ENCODE results near the gene PRDM13. TPM values are rescaled to one million over a fixed set of nuclear protein-coding genes. Genes with fewer than 3 reads are reported as not detected.

PRDM13 gene
- polyA plus RNA-seq (not detected in 3 replicates), polyA minus RNA-seq (not detected in 3 replicates)
- polyA plus RNA-seq (2011; ENCODE audit: low read depth): not detected
- not detected in 2 replicates for polyA plus RNA-seq (2011; cell fraction: cytosol; rRNA removed)
- not detected in 2 replicates for polyA plus RNA-seq (2011; cell fraction: nucleus; rRNA removed)
- not detected in 2 replicates for polyA plus RNA-seq (2012; ENCODE audit: low replicate concordance)
- polyA minus RNA-seq (2011; cell fraction: cytosol; rRNA and poly(A)+ RNA removed): not detected
- not detected in 2 replicates for polyA minus RNA-seq (2011; cell fraction: nucleus; rRNA and poly(A)+ RNA removed)

GRCh38 chr6:99606656-99607415 is at the start of gene PRDM13:
Gene PRDM13, plus strand, starts transcription at chr6:99606833. Its CDS starts 202 bp downstream, at chr6:99607035.
- DNase-seq (ENCODE audit: low read depth, low spot score): no peak
- dilution Hi-C loops (cut with MboI; ENCODE audit: extremely low pct_ligation_motif_present, low sequenced_read_pairs): no loop called here
- H3K79me2 ChIP-seq (ENCODE audit: control insufficient read depth, insufficient read depth, low read length): no peaks in the 10 kb centered on the region
- H3K9me3 ChIP-seq (ENCODE audit: control insufficient read depth, low read depth, low read length): no peaks in the 10 kb centered on the region
- no peak within 1 kb of the TSS for H3K4me2 ChIP-seq (ENCODE audit: control insufficient read depth, extremely low read depth, insufficient read depth, low read depth, low read length)
- H3K36me3 ChIP-seq (ENCODE audit: control insufficient read depth in 2 of 2, extremely low read depth in 1 of 2, insufficient read depth in 2 of 2, low read length in 2 of 2): no peaks in the 10 kb centered on the region
- no peaks in the 10 kb centered on the region for H3K9me1 ChIP-seq (ENCODE audit: control insufficient read depth, extremely low read depth, insufficient read depth, low read length)
- no peak for FAIRE-seq
- peaks cover 6% of the 10 kb centered on the region for H3K4me1 ChIP-seq (ENCODE audit: control insufficient read depth, extremely low read depth, insufficient read depth, low read length)
- peaks cover 4% of the 10 kb centered on the region for H4K20me1 ChIP-seq (ENCODE audit: control insufficient read depth, extremely low read depth, insufficient read depth, low read length)
- H3K9ac ChIP-seq (ENCODE audit: control insufficient read depth, extremely low read depth, insufficient read depth, low read length): no peak within 1 kb of the TSS
- no peak within 1 kb of the TSS for H3K4me3 ChIP-seq (ENCODE audit: control insufficient read depth in 2 of 3, extremely low read depth in 1 of 3, insufficient read depth in 2 of 3, low read depth in 1 of 3, low read length in 3 of 3)
- TF ChIP-seq EZH2 (IDR thresholded peaks at IDR 0.05; ENCODE audit: low read length): peak; percentile 96
- TF ChIP-seq, protein P1, sequence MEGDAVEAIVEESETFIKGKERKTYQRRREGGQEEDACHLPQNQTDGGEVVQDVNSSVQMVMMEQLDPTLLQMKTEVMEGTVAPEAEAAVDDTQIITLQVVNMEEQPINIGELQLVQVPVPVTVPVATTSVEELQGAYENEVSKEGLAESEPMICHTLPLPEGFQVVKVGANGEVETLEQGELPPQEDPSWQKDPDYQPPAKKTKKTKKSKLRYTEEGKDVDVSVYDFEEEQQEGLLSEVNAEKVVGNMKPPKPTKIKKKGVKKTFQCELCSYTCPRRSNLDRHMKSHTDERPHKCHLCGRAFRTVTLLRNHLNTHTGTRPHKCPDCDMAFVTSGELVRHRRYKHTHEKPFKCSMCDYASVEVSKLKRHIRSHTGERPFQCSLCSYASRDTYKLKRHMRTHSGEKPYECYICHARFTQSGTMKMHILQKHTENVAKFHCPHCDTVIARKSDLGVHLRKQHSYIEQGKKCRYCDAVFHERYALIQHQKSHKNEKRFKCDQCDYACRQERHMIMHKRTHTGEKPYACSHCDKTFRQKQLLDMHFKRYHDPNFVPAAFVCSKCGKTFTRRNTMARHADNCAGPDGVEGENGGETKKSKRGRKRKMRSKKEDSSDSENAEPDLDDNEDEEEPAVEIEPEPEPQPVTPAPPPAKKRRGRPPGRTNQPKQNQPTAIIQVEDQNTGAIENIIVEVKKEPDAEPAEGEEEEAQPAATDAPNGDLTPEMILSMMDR (optimal IDR thresholded peaks at IDR 0.05 in 1 of 3, IDR thresholded peaks at IDR 0.05 in 1 of 3, conservative IDR thresholded peaks at IDR 0.05 in 1 of 3; ENCODE audit: extremely low read depth in 1 of 3, insufficient read depth in 2 of 3, low read length in 3 of 3): no peak
- peaks cover 99% of the 10 kb centered on the region for H3K27me3 ChIP-seq (ENCODE audit: control insufficient read depth, extremely low read depth, insufficient read depth, low read length)
- no peak within 1 kb of the TSS for H3K27ac ChIP-seq (ENCODE audit: control insufficient read depth, insufficient read depth, low read length)
- no peak within 1 kb of the TSS for H2AFZ ChIP-seq (ENCODE audit: control insufficient read depth, low read length)

- no peak overlapping the region for H3K4me3 ChIP-seq (ENCODE audit: control insufficient read depth in 2 of 3, extremely low read depth in 1 of 3, insufficient read depth in 2 of 3, low read depth in 1 of 3, low read length in 3 of 3)
- no peak overlapping the region for H3K27ac ChIP-seq (ENCODE audit: control insufficient read depth, insufficient read depth, low read length)
- dilution Hi-C loops (cut with MboI; ENCODE audit: extremely low pct_ligation_motif_present, low sequenced_read_pairs): no loop called here
- H2AFZ ChIP-seq (ENCODE audit: control insufficient read depth, low read length): no peak overlapping the region
- TF ChIP-seq EZH2 (IDR thresholded peaks at IDR 0.05; ENCODE audit: low read length): no peak
- TF ChIP-seq, protein P1 (optimal IDR thresholded peaks at IDR 0.05 in 1 of 3, IDR thresholded peaks at IDR 0.05 in 1 of 3, conservative IDR thresholded peaks at IDR 0.05 in 1 of 3; ENCODE audit: extremely low read depth in 1 of 3, insufficient read depth in 2 of 3, low read length in 3 of 3): no peak
- no peaks in the 10 kb centered on the region for H3K9me3 ChIP-seq (ENCODE audit: control insufficient read depth, low read depth, low read length)
- no peak for DNase-seq (ENCODE audit: low read depth, low spot score)
- no peak overlapping the region for H3K4me2 ChIP-seq (ENCODE audit: control insufficient read depth, extremely low read depth, insufficient read depth, low read depth, low read length)
- peaks cover 10% of the 10 kb centered on the region for H3K4me1 ChIP-seq (ENCODE audit: control insufficient read depth, extremely low read depth, insufficient read depth, low read length)
- H3K27me3 ChIP-seq (ENCODE audit: control insufficient read depth, extremely low read depth, insufficient read depth, low read length): no peaks in the 10 kb centered on the region
- peaks cover 2% of the 10 kb centered on the region for H3K9me1 ChIP-seq (ENCODE audit: control insufficient read depth, extremely low read depth, insufficient read depth, low read length)
- no peak for FAIRE-seq
- peaks cover 14 to 15% of the 10 kb centered on the region in 2 experiments for H3K36me3 ChIP-seq (ENCODE audit: control insufficient read depth in 2 of 2, extremely low read depth in 1 of 2, insufficient read depth in 2 of 2, low read length in 2 of 2)
- H4K20me1 ChIP-seq (ENCODE audit: control insufficient read depth, extremely low read depth, insufficient read depth, low read length): no peaks in the 10 kb centered on the region
- peaks cover 36% of the 10 kb centered on the region for H3K79me2 ChIP-seq (ENCODE audit: control insufficient read depth, insufficient read depth, low read length)
- no peak overlapping the region for H3K9ac ChIP-seq (ENCODE audit: control insufficient read depth, extremely low read depth, insufficient read depth, low read length)
Observed at GRCh38 chr6:99559057-99559456, 47.6 kb upstream of the PRDM13 start.
